HPDE6-E6E7 (cell line): Measurements from ENCODE around the gene PNPLA8.
A peak's percentile ranks its signal among the peaks of the same experiment; 100 is the strongest.
"Not testable (repeated sequence)": the region's sequence is repeated elsewhere in the genome, so short reads cannot be mapped to it uniquely, and the experiment has no call there.

Source experiments
- DNase-seq: peaks from one replicate; pipeline ENCODE4 v3.0.0; 2011; ENCODE audit warnings: missing footprints; ENCODE audit errors: extremely low spot score

The PNPLA8 gene

DNA sequence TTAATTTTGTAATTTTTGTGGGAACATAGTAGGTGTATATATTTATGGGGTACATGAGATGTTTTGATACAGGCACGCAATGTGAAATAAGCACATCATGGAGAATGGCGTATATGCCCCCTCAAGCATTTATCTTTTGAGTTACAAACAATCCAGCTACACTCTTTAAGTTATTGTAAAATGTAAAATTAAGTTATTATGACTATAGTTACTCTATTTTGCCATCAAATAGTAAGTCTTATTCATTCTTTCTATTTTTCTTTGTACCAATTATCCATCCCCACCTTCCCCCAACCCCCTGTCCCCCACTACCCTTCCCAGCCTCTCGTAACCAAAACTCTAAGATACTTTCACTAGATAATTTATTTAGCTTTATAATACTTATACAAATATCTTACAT is 7.8 kb upstream of the PNPLA8 start:
- DNase-seq, result no peak

DNA sequence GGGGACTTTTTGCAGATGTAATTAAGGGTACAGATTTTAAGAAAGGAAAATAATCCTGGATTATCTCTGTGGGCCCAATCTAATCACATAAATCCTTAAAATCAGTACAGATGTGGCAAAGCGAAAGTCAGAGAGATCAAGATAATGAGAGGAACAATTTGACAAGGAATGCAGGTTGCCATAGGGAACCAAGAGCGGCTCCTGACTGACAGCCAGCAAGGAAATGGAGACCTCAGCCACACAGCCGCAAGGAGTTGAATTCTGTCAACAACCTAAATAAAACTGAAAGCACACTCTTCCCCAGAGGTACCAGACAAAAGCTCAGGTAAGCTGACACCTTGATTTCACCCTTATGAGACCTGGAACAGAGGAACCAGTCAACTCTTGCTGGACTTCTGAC is 3.4 kb upstream of the PNPLA8 start:
- DNase-seq, result peak; percentile 3

DNA sequence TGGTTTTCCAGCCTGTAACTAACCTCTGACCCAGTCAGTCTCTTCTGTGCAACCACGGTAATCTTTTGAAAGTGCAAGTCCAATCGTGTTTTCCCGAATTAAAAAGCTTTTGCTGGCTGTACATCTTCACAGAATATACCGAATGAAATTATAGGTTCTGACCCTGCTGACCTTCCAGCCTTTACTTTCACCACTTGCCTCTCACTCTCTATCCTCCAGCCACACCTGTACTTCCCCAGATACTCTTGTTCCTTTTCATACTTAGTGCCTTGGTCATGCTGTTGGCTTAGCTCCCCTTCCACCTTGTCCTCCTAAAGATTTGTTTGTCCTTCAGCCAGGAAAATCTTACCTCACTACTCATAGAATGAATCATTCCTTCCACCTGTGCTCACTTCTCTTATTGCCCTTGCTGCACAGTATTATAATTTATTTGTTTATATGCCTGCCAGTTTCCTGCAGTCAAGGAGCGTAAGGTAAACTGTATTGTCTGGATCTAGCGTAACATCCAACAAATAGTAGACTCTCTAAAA is 2.3 kb upstream of the PNPLA8 start:
- DNase-seq, result peak; percentile 49

DNA sequence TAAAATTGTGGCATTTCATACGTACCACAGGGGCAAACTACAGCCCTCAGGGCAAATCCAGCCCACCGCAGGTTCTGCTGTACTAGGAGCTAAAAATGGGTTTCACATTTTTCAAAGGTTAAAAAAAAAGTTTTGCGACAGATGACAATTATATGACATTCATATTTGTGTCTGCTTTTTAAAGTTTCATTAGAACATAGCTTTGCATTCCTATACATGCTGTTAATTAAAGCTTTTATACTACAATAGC is 758 bp upstream of the PNPLA8 start:
- DNase-seq, result no peak

DNA sequence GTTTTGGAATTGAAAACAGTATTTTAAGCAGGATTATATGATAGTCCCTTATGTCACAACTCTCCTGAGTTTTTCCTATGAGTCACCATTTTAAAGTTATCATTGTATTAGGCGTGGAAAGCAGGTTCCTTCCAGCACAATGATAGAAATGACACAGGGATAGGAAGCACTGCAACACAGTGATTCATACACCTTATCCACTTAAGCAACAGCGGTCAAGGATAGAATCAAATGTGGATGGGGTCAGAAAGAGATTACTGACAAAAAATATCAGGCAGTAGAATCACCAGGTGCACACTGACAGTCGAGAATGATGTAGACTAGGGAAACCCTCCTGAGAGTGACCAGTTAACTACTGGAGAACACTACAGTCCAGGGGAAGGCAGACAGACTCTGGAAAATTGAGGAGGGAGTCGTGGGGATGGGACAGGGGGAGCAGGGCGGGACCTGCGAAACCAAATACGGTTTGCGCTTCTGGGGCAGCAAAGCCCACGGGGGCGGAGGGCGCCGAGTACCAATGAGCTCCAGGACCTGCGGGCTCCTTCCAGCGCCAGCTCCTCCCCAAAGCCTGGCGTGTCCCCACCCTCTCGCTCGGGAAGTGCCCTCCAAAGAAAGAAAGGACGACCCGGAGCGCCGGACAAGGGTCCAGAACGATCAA is 479 bp downstream of the PNPLA8 start:
- peak; percentile 74 for DNase-seq

DNA sequence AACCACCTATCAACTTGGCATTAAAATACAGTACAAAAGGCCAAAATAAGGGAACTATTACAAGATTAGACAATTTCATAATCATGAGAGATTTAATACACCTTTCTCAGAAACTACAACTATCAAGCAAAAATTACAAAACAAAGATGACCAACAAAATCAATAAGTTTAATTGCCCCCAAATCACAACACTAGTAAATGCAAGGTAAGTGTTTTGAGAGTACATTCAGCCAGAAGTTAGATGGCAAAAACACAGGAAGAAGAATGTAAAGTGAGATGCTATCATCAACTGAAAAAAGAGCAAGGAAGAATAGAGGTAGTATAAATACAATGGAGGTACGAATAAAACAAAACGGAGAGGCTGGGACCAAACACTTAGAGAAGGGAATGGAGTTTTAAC is 3.2 kb downstream of the PNPLA8 start:
- no peak for DNase-seq

DNA sequence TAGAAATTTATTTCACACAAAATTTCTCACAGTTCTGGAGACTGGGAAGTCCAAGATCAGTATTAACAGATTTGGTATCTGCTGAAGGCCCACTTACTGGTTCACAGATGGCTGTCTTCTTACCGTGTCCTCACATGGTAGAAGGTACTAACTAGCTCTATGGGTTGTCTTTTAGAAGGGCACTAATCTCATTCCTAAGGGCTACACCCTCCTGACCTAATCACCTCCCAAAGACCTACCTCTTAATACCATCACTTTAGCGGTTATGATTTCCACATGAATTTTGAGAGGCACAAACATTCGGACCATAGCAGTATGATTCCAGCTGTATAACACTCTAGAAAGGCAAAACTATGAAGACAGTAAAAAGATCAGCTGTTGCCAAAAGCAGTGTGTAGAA is 8.0 kb downstream of the PNPLA8 start:
- no peak for DNase-seq

DNA sequence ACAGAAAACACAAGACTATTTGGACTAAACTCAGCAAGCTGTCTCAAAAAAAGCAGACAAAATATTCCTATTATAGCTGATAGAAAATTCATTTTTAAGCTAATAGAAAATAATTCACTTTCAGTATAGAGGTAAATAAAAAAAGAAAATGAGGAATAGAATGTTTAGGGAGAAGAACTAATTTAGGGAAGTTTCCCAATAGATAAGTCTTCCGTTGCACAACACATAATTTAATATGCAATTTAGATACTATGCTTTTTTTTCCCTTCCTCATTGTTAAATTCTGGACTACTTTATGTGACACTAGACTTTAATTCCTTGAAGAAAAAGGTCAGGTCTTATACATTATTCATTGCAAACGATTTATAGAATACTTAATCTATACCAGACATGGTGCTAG is 10.3 kb downstream of the PNPLA8 start:
- no peak for DNase-seq

DNA sequence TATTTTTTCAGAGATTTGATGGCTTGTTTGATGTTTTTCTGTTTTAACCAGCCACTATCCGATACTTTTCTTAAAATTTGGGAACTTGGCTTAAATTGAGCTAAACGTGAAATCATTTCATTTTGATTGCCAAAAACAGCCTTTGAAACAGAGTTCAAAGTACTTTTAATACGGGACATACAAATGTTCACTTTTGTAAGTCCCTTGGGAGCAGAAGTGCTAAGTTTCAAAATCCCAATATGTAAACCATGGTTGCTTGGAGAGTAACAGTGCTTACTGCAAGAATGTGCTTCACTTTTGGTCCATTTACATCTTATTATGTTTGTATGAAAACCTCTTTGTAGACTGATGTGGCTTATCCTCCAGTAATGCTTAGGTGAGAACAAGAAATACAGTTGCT is 10.9 kb downstream of the PNPLA8 start:
- no peak for DNase-seq

DNA sequence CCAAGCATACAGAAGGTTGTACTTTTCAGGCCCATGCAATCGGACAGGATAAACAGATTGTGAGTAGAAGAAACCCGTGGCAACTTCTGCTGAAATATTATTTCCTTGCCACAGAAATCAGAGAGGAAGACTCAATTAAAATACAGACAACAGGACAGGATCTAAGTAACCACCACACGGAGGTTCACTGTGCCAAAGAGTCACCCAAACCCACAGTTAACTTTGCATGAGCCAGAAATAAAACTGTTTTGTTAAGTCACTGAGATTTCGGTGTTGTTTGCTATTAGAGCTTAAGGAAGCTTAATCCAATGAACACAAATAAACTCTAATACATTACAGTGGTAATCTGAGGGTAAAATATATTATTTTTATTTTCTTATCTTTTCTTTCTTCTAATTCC is 14.0 kb downstream of the PNPLA8 start:
- DNase-seq, result no peak

DNA sequence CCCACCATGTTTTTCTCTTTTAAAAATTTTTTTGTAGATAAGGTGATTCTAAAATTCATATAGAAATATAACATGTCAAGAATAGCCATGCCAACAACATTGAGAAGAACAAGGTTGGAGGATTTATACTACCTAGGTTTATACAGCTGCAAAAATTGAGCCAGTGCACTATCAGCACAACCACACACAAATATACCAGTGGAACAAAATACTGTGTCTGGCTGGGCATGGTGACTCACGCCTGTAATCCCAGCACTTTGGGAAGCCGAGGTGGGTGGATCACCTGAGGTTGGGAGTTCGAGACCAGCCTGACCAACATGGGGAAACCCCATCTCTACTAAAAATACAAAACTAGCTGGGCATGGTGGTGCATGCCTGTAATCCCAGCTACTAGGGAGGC is 21.4 kb downstream of the PNPLA8 start:
- not testable (repeated sequence) for DNase-seq

DNA sequence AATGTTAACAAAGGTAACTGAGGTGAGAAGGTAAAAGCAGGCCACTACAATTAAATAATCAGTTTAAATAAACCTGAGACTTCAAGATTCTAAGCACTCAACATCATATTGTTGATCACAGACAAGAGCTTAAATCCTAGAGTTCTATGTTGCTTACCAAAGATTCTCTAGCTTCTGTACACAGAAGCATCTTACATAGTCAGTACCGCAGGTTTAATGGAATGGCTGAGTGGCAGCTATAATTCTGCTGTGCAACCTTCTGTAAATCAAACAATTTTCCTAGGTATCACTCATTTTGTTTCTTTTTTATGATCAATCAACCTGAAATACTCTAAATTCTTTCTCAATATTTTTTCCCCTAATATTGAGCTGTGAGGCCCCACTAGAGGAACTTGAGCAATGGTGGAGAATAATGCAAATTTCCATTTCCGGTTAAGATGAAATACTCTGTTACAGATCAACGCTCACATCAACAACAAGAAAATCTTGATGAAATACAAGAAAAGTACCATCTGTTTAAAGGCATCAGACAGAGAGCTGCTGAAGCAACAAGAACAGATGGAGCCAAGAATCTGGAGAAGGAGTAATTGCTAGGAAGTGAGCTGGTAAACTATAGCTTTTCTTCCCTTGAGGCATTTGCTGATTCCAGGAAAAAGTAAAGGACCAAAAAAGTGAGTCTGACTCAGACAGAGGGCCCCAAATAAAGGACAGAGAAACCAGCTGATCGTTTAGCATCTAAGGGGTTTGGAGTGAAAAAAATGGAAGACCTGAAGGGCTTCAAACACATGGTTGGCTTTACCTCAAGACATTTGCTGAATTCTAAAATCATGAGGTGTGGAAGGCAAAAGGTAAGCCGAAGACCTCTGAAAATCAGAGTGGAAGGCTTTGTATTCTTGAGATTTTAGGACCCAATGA is 22.6 kb downstream of the PNPLA8 start:
- DNase-seq, result no peak

DNA sequence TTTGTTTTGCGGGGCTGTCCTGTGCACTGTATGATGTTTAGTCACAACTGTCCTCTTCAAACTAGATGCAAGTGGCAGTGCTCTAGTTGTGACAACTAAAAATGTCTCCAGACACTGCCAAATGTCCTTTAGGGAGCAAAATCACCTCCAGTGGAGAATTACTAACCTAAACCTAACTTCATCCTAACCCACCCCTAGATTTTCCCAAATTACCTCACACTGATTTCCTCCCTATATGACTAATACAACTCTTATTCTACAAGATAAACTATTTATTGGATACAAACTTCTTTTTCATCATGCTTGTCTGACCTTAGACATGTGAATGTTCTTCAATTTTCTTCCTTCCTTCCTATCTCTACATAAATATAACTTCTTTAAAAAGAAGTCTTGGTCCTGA is 26.4 kb downstream of the PNPLA8 start:
- DNase-seq, result no peak

DNA sequence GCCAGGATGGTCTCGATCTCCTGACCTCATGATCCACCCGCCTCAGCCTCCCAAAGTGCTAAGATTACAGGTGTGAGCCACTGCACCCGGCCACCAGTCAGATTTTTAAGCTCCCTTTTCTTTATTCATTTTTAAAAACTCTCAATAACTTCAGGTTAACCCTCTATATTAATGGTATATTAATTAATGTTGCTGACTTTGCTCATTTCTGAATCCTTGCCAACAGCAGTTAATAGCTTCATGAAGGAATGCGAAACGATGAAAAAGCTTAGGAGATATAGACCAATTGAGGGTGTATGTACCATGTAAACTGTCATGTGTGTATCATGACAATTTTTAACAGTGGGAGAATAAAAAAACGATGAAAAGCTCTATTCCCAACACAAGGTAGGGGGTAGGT is 27.5 kb downstream of the PNPLA8 start:
- DNase-seq, result no peak

DNA sequence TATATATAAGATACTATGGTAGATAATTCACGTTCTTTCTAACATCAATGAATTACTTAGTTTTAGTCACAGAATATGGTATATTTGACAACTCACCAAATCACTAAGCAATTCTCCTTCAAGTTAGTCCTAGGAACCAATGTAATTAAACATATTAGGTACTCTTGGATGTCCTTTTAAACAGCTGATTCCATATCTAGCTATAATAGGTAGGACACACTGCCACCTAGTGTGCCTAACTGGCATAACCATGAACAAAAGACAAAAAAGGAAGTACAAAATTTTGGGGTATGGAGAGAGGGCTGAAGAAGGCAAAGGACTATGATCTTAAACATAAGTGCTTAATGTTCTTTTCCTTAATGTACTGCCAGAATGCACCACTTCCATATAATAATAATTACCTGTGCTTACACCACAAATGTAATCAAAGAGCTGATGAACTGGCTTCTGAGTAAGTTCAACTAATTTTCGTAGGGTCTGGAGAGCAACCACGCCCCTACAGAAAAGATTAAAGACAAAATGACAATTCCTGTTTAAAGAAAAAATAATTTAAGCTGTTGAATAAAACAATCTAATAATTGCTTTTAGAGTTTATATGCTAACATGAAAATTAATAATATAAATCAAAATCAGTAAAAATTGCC is 28.7 kb downstream of the PNPLA8 start:
- peak; percentile 21 for DNase-seq

DNA sequence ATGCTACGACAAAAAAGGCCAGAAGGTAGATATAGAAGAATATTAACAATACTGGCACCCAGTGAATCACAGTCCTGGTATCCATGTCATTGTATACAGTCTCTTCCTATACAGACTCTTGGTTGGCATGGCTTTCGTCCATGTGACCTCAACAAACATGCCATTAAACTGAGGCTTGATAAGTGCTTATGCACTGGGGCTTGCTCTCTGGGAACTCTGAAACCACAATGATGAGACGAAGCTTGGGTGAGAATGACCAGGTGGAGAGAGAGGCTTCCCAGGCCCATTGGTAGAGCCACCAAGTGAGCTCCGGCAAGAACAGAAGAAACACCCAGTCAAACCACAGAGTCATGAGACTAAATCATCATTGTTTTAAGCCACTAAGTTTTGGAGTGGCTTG is 33.2 kb downstream of the PNPLA8 start:
- DNase-seq, result no peak

DNA sequence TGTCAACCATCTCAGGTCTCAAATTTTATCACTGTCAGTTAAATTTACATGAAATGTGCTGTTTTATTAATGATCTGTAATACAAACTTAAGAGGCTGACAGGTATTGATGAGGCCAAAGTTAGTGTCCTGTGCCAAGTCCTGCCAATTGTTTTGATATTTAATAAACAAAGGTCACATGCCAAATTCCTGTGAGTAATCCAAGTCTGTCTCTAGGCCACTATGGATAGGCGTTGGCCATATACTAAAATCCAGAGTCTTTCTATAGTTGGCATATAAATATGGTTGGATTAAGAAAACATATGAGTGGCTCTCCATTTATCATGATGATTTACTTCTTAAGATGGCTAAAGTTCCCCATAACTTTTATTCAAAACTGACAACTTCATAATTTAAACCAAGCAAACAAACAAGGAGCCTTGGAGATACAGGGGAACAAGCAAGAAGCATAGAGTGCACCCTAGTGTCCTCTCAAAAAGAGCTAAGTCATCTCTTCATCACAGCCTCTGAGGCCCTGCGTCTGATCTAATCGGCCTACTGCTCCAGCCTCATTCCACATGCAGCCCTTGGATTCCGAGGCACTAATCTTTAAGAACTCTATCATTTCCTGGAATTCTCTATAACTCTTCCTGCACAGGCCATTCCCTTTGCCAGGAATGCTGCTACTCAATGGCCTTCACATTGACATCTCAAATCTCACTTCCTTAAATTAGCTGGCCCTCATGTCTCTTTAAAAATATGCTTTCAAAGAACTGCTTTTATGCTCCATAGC is 37.0 kb downstream of the PNPLA8 start:
- DNase-seq, result no peak

DNA sequence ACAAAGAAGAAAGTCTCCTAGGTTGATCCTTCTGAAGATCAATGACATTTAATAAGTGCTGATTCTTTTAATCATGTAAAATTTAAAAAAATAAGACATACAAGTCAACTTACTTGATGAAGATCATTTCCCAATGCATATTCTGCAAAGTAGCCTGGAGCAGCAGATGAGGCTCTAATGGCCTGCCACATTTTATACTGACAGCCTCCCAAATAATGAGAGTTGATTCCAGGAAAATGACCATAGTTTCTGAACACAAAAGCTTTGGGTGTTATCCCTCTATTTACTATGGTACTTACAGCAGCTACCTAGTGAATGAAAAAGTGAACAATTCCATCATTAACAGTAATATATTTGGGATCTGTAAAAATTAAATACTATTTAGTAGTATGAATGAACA is 38.3 kb downstream of the PNPLA8 start:
- no peak for DNase-seq

DNA sequence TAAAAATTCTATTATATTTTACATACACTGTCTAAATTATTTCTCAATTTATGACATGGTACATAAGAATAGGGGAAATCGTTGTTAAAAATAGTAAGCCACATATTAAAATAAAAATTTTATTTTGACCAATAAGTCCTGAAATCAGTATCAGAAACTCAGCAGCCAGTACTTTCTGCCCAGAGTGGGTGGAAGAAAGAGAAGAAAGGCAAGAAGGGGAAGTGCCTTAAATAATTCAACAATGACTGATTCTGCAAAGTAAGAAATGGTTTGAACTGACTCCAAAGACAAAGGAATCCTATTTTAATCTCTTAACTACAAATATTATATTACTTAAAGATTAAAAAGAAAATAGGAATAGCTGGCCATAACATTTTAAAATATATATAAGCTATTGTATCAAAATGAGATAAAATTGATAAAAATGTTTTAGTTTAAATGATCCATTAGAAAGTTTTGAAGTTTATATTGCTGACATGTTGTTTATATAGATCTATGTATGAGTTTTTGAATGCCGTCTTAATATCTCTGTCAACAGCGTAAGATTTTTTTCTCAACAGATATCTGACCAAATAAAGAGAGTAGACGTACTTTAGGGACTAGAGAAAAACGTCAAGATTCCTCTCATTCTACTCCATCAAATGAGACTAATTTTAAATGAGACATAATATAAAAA is 39.5 kb downstream of the PNPLA8 start:
- DNase-seq, result no peak

DNA sequence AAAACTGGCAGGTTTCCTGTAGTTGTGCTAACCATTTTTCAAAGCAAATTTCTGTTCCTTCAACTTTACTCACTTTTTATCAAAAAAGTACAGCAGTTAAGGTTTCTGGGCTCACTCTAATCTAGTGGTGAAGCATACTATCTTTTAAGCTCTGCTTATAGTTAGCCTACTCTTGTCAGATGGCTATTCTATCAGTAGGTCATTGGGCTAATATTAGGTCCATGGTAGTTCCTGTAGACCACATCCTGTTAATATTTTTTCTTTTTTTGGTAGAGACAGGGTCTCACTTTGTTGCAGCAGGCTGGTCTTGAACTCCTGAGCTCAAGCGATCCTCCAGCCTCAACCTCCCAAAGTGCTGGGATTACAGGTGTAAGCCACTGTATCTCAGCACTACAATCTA is 41.8 kb downstream of the PNPLA8 start:
- DNase-seq, result no peak

DNA sequence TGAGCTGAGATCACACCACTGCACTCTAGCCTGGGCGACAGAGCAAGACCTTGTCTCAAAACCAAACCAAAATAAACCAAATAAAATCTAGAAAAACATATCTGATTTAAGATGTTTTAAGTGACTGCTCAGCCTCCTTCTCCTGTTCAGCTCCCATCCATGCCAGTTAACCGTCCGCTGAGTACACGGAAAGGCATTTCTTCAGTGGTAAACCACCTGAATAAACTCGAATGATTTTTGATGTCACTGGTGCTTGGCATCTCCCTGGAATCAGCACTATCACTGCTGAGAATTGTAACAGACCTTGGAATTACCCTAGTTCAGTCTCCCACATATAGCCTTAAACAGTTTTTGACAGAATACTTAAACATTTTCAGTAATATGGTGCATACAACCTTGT is 45.6 kb downstream of the PNPLA8 start:
- no peak for DNase-seq

DNA sequence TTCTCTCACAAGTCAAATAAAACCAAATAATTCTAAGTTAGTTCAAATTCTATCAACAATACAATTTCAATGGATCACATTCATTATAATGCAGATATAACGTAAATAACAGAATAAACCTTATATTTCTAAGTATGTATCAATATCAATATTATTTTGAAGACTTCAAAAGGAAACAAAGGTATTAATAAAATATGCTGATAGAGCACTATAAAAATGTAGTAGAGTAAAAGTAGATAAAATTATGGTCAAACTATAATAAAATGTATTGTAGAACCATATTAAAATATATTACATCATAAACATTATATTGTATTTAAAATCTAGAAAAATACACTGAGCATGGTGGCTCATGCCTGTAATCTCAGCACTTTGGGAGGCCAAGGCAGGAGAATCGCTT is 46.2 kb downstream of the PNPLA8 start:
- no peak for DNase-seq
